ENCODE results near the gene MYT1. TPM values are rescaled to one million over a fixed set of nuclear protein-coding genes. Genes with fewer than 3 reads are reported as not detected.
A peak's percentile ranks its signal among the peaks of the same experiment; 100 is the strongest.

MYT1 gene
- total and polyA plus RNA-seq, 2 of the 13 experiments (the other 11 are each of a cell fraction or from before 2014, with no cell fraction given) = 0.58 to 2.5 TPM

DNA sequence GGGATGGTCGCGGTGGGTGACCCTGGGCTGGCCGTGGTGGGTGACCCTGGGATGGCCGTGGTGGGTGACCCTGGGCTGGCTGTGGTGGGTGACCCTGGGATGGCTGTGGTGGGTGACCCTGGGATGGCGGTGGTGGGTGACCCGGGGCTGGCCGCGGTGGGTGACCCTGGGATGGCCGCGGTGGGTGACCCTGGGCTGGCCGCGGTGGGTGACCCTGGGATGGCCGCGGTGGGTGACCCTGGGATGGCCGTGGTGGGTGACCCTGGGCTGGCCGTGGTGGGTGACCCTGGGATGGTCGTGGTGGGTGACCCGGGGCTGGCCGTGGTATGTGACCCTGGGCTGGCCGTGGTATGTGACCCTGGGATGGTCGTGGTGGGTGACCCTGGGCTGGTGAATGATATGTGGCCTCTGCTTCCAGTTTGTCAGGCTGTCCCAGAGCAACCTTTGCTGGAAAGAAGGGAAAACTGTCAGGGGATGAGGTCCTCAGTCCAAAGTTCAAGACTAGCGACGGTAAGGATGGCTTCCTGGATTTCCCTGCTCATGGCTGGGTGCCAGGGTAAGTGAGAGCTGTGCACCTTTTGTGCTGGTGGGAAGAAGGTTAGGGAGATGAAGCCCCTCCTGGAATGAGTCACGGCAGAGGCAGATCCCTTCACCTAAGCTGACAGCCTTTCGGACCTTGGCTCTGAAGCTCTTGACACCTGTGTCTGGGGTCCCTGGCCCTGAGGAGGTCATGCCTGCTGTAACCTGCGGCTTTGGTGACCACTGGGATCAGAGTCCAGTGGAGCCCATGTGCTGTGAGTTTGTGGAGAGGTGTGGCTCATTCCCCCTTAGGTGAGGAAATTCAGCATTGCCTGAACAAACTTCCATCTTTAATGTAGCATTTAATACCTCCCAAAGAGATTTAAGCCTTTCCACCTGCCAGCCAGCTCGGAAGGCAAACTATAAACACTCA lies 72.2 kb downstream of the MYT1 start (continued):
- no peak for TF ChIP-seq SALL2 (CRISPR knock-in tag; IDR thresholded peaks at IDR 0.05)
- TF ChIP-seq PHF8 (CRISPR knock-in tag; IDR thresholded peaks at IDR 0.05) = no peak
- TF ChIP-seq RBM22 (optimal IDR thresholded peaks at IDR 0.05; ENCODE audit: low read length) = no peak
- peak; percentile 75 for TF ChIP-seq ELF1 (CRISPR knock-in tag; IDR thresholded peaks at IDR 0.05)
- no peak for TF ChIP-seq ZFP90 (CRISPR knock-in tag; IDR thresholded peaks at IDR 0.05; ENCODE audit: borderline replicate concordance)
- peak; percentile 76; the same call in 1 of the 2 replicates for TF ChIP-seq MZF1 (CRISPR knock-in tag; IDR thresholded peaks at IDR 0.05; ENCODE audit: borderline replicate concordance)
- TF ChIP-seq EED (CRISPR knock-in tag; IDR thresholded peaks at IDR 0.05) = peak; percentile 78; the same call in 1 of the 2 replicates
- TF ChIP-seq PHF20 (CRISPR knock-in tag; IDR thresholded peaks at IDR 0.05) = no peak
- TF ChIP-seq ZSCAN12 (CRISPR knock-in tag; IDR thresholded peaks at IDR 0.05) = no peak
- no peak for TF ChIP-seq NFE2L2 (IDR thresholded peaks at IDR 0.05; ENCODE audit: low read length)
- TF ChIP-seq ZNF160 (CRISPR knock-in tag; IDR thresholded peaks at IDR 0.05) = peak; percentile 45; the same call in 1 of the 2 replicates
- TF ChIP-seq SMAD3 (CRISPR knock-in tag; IDR thresholded peaks at IDR 0.05) = no peak
- peak; percentile 63 for TF ChIP-seq BHLHE40 (IDR thresholded peaks at IDR 0.05; ENCODE audit: low read length)
- TF ChIP-seq ZIK1 (CRISPR knock-in tag; IDR thresholded peaks at IDR 0.05; ENCODE audit: borderline replicate concordance, low read depth) = 0 out of 2 replicates have a peak, but pooled peaks have one; percentile 53
- peak; percentile 70; the same call in 1 of the 2 replicates for TF ChIP-seq ZNF580 (CRISPR knock-in tag; IDR thresholded peaks at IDR 0.05; ENCODE audit: borderline replicate concordance, low read depth)
- TF ChIP-seq KLF12 (CRISPR knock-in tag; IDR thresholded peaks at IDR 0.05; ENCODE audit: borderline replicate concordance) = 0 out of 2 replicates have a peak, but pooled peaks have one; percentile 67
- TF ChIP-seq ZMAT5 (CRISPR knock-in tag; IDR thresholded peaks at IDR 0.05; ENCODE audit: borderline replicate concordance, low read depth) = no peak
- no peak for TF ChIP-seq ZNF674 (CRISPR knock-in tag; IDR thresholded peaks at IDR 0.05; ENCODE audit: low read depth)
- no peak for TF ChIP-seq TEAD2 (CRISPR knock-in tag; IDR thresholded peaks at IDR 0.05)
- no peak for TF ChIP-seq NR3C1 (CRISPR knock-in tag; IDR thresholded peaks at IDR 0.05)
- TF ChIP-seq SALL1 (CRISPR knock-in tag; IDR thresholded peaks at IDR 0.05) = peak; percentile 96
- no peak for TF ChIP-seq ZNF354B (CRISPR knock-in tag; IDR thresholded peaks at IDR 0.05)
- TF ChIP-seq SP4 (CRISPR knock-in tag; IDR thresholded peaks at IDR 0.05) = no peak; the same call in 1 of the 2 replicates
- no peak for TF ChIP-seq KLF13 (CRISPR knock-in tag; IDR thresholded peaks at IDR 0.05)
- no peak for TF ChIP-seq ZNF672 (CRISPR knock-in tag; IDR thresholded peaks at IDR 0.05)
- peak; percentile 30; the same call in 1 of the 2 replicates for TF ChIP-seq HMG20B (CRISPR knock-in tag; conservative IDR thresholded peaks at IDR 0.05)
- TF ChIP-seq E2F1 (CRISPR knock-in tag; IDR thresholded peaks at IDR 0.05) = no peak
- no peak for TF ChIP-seq IRX3 (CRISPR knock-in tag; IDR thresholded peaks at IDR 0.05; ENCODE audit: borderline replicate concordance, low read depth)
- TF ChIP-seq NFIB (CRISPR knock-in tag; IDR thresholded peaks at IDR 0.05; ENCODE audit: borderline replicate concordance) = no peak
- TF ChIP-seq AKAP8 (CRISPR knock-in tag; IDR thresholded peaks at IDR 0.05) = peak; percentile 61; the same call in 1 of the 2 replicates
- peak; percentile 78; the same call in 1 of the 2 replicates for TF ChIP-seq ZNF766 (CRISPR knock-in tag; IDR thresholded peaks at IDR 0.05; ENCODE audit: borderline replicate concordance)

Data from HepG2 (cell line).